DND-41 (cell line): Measurements from ENCODE around the gene GNG8.

Experiments
- ATAC-seq: fragments of 200-7000 bp; cut with Tn5 transposase; 3 replicates; pipeline ENCODE4 v1.9.1; 2021; ENCODE audit warnings: low read depth; ENCODE audit not compliant: insufficient read depth
- DNase-seq: peaks from one replicate; pipeline ENCODE4 v3.0.0-alpha.2; 2020
- H2AFZ ChIP-seq: 2 replicates; pipeline ENCODE4 v1.6.0; 2012; ENCODE audit warnings: low read depth, low read length
- H3K27ac ChIP-seq: 2 replicates; pipeline ENCODE4 v1.5.1; 2012; ENCODE audit warnings: low read length, inconsistent platforms
- H3K27me3 ChIP-seq: fragments of 200-600 bp; sonication (generic); 2 replicates; pipeline ENCODE4 v1.6.0; 2012; ENCODE audit warnings: low read length, mild to moderate bottlenecking, inconsistent platforms; ENCODE audit not compliant: insufficient read depth, poor library complexity
- H3K36me3 ChIP-seq: 2 replicates; pipeline ENCODE4 v1.5.1; 2012; ENCODE audit warnings: low read length, inconsistent platforms; ENCODE audit not compliant: insufficient read depth
- H3K4me1 ChIP-seq: 2 replicates; pipeline ENCODE4 v1.5.1; 2012; ENCODE audit warnings: mild to moderate bottlenecking, low read length; ENCODE audit not compliant: insufficient read depth
- H3K4me2 ChIP-seq: 2 replicates; pipeline ENCODE4 v1.6.0; 2012; ENCODE audit warnings: mild to moderate bottlenecking, moderate library complexity, low read length, inconsistent platforms; ENCODE audit not compliant: insufficient read depth
- H3K4me3 ChIP-seq, 2 experiments: fragments of 200-600 bp in 1 of 2; shearing (Covaris generic) in 1 of 2; 2 replicates each; pipeline ENCODE4 v1.5.1; 2012 to 2016; ENCODE audit warnings: inconsistent platforms in 2 of 2, low read length in 2 of 2, mild to moderate bottlenecking in 2 of 2, low read depth in 1 of 2, moderate library complexity in 1 of 2
- H3K79me2 ChIP-seq: 2 replicates; pipeline ENCODE4 v1.6.0; 2012; ENCODE audit warnings: low read length, inconsistent platforms; ENCODE audit not compliant: insufficient read depth
- H3K9ac ChIP-seq: 2 replicates; pipeline ENCODE4 v1.6.0; 2012; ENCODE audit warnings: low read depth, mild to moderate bottlenecking, inconsistent platforms, low read length, moderate library complexity
- H3K9me3 ChIP-seq: 2 replicates; pipeline ENCODE4 v1.5.1; 2012; ENCODE audit warnings: low read length, moderate library complexity, mild to moderate bottlenecking, inconsistent platforms; ENCODE audit not compliant: insufficient read depth, severe bottlenecking
- H4K20me1 ChIP-seq: 2 replicates; pipeline ENCODE4 v1.6.0; 2012; ENCODE audit warnings: low read length; ENCODE audit not compliant: insufficient read depth
- EZH2 ChIP-seq: IDR thresholded peaks from 3 replicates; pipeline ENCODE4 v1.6.1; 2012; ENCODE audit warnings: borderline replicate concordance, low read depth, mild to moderate bottlenecking, moderate library complexity, low read length, inconsistent platforms; ENCODE audit not compliant: severe bottlenecking
- TF ChIP-seq, protein P1 (sequence below): IDR thresholded peaks from 2 replicates; pipeline ENCODE4 v1.5.1; 2012; ENCODE audit warnings: borderline replicate concordance, low read length, moderate library complexity, mild to moderate bottlenecking; ENCODE audit not compliant: poor library complexity, severe bottlenecking; ENCODE audit errors: extremely low read depth

Gene GNG8

DNA sequence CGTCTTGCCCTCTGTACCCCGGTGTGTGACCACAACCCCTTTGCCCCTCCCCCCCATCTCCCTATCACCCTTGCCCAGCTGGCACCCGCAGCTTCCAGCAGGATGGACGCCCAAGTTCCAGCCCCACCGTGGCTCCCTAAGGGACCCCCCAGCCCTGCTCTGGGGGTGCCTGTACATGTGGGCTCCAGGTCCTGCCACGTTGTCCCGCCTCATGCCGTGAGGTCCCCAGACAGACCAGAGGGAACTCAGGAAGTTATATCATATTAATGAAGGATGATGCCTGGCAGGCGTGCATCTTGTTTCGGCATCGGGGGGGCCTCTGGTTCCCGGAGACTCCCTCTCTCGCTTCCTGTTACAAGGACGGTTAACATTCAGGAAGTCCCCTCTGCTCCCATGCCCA, 9.6 kb downstream of the GNG8 start:
- no peak for ATAC-seq
- no peaks in the 10 kb centered on the region for H4K20me1 ChIP-seq
- H3K27ac ChIP-seq: no peak overlapping the region
- no peak overlapping the region for H3K4me3 ChIP-seq
- DNase-seq: no peak
- H3K27me3 ChIP-seq: peaks cover 3% of the 10 kb centered on the region
- no peaks in the 10 kb centered on the region for H3K4me1 ChIP-seq
- no peak overlapping the region for H2AFZ ChIP-seq
- no peak overlapping the region for H3K4me2 ChIP-seq
- no peaks in the 10 kb centered on the region for H3K79me2 ChIP-seq
- no peaks in the 10 kb centered on the region for H3K9me3 ChIP-seq
- no peaks in the 10 kb centered on the region for H3K36me3 ChIP-seq
- no peak overlapping the region for H3K9ac ChIP-seq
- no peak for TF ChIP-seq EZH2
- TF ChIP-seq, protein P1, sequence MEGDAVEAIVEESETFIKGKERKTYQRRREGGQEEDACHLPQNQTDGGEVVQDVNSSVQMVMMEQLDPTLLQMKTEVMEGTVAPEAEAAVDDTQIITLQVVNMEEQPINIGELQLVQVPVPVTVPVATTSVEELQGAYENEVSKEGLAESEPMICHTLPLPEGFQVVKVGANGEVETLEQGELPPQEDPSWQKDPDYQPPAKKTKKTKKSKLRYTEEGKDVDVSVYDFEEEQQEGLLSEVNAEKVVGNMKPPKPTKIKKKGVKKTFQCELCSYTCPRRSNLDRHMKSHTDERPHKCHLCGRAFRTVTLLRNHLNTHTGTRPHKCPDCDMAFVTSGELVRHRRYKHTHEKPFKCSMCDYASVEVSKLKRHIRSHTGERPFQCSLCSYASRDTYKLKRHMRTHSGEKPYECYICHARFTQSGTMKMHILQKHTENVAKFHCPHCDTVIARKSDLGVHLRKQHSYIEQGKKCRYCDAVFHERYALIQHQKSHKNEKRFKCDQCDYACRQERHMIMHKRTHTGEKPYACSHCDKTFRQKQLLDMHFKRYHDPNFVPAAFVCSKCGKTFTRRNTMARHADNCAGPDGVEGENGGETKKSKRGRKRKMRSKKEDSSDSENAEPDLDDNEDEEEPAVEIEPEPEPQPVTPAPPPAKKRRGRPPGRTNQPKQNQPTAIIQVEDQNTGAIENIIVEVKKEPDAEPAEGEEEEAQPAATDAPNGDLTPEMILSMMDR: no peak

GRCh38 chr19:46625731-46626130, 10.3 kb downstream of the GNG8 start:
- Histone ChIP-seq H3K9ac (no peak overlapping the region), H3K4me1 (no peaks in the 10 kb centered on the region), H3K36me3 (no peaks in the 10 kb centered on the region), H2AFZ (no peak overlapping the region), H3K9me3 (no peaks in the 10 kb centered on the region), H3K79me2 (no peaks in the 10 kb centered on the region), H4K20me1 (no peaks in the 10 kb centered on the region), H3K4me3 (no peak overlapping the region), H3K27me3 (no peaks in the 10 kb centered on the region), H3K4me2 (no peak overlapping the region), H3K27ac (no peak overlapping the region)
- ATAC-seq (no peak), DNase-seq (no peak)
- TF ChIP-seq, protein P1: no peak
- no peak for TF ChIP-seq EZH2

DNA sequence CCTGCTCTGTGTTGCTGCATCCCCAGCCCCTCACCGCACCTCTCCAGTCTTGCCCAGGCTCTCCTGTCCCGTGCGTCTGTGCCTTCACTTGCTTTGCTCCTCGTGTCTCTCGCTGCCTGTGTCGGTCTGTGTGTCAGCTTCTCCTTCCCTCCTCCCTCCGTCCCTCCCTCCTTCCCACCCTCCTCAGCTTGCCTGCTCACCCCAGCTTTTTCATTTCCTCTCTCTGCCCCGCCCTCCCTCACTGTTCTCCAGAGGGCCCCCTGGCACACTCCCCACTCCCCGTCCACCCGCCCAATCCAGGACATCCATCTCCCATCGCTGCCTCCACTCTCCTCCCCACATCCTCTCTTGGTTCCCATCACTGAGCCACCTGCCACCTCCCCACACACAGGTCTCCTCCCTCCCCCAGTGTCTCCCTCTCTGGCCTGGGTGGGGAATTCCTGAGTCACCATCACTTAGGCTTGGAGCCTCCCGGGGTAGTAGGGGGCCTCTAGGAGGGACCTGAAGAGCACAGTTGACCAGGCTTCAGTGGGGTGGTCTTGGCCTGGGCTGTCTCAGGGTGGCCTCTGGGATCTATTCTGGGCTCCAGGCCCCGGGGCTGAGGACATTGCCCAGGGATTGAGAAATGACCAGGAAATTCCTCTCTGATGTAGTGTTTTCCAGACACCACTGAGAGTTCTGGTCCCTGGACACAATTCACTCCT, 10.9 kb downstream of the GNG8 start, which contains the start of gene PTGIR:
PTGIR (minus strand) TSS at position 132 of the 704 bp plus-strand sequence. CDS start 864 bp downstream, outside the sequence.
- peak; percentile 66; the same call in 2 of the 3 replicates for ATAC-seq
- TF ChIP-seq, protein P1: no peak
- no peak for TF ChIP-seq EZH2
- Histone ChIP-seq H3K79me2 (no peaks in the 10 kb centered on the region), H3K4me3 (no peak within 1 kb of the TSS), H3K4me1 (peaks cover 2% of the 10 kb centered on the region; the same call in 1 of the 2 replicates), H3K36me3 (no peaks in the 10 kb centered on the region), H3K4me2 (no peak within 1 kb of the TSS), H2AFZ (no peak within 1 kb of the TSS), H3K9ac (no peak within 1 kb of the TSS), H3K27ac (no peak within 1 kb of the TSS), H3K9me3 (no peaks in the 10 kb centered on the region), H3K27me3 (no peaks in the 10 kb centered on the region), H4K20me1 (no peaks in the 10 kb centered on the region)
- peak; percentile 54 for DNase-seq
